ENCODE data around the gene POLR3A. TPM values are rescaled to one million over a fixed set of nuclear protein-coding genes. Genes with fewer than 3 reads are reported as not detected.

The POLR3A gene
- total RNA-seq, 2 experiments from 2014 or later, result 6.7 to 6.9 TPM

DNA sequence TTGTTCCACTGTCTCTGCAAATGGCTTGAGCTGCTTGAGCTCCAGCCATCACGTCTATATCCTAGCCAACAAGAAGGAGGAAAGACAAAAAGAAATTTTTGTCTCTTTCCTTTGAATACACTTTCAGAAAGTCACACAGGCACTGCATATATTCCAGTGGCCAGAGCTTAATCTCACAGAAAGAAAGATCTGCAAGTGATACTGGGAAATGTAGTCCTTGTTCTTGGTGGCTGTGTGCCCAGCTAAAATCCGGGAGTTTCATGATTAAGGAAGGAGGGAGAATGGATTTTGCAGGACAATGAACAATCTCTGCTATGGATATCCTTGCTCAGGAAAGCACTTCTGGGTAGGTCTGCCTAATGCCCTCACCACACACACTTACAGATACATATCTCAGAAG is 83.2 kb downstream of the POLR3A start:
- ATAC-seq (ENCODE audit: poor library complexity), result no peak
- H3K9me3 Mint-ChIP-seq, result peaks cover 5% of the 10 kb centered on the region
- H3K4me3 Mint-ChIP-seq, result no peak overlapping the region
- intact Hi-C loops (cut with DNase I, micrococcal nuclease), result no loop called here
- H3K27ac Mint-ChIP-seq, result no peak overlapping the region
- H3K4me1 Mint-ChIP-seq (ENCODE audit: low read depth), result no peaks in the 10 kb centered on the region
- Histone ChIP-seq H3K36me3 (ENCODE audit: insufficient read depth, low read length) (no peaks in the 10 kb centered on the region), H3K27ac (ENCODE audit: low read depth in 1 of 2, low read length in 2 of 2) (no peak overlapping the region), H3K9me3 (ENCODE audit: control insufficient read depth in 1 of 2, insufficient read depth in 1 of 2, low read length in 2 of 2) (peaks cover 6 to 20% of the 10 kb centered on the region in 2 experiments), H3K4me1 (ENCODE audit: insufficient read depth, low read length) (no peaks in the 10 kb centered on the region), H3K4me3 (ENCODE audit: low read length) (no peak overlapping the region), H3K27me3 (ENCODE audit: control insufficient read depth in 1 of 2, insufficient read depth in 2 of 2, low read length in 2 of 2) (peaks cover 0 to 9% of the 10 kb centered on the region in 2 experiments)
- no peaks in the 10 kb centered on the region for H3K36me3 Mint-ChIP-seq (ENCODE audit: low read depth)
- TF ChIP-seq, protein P1, sequence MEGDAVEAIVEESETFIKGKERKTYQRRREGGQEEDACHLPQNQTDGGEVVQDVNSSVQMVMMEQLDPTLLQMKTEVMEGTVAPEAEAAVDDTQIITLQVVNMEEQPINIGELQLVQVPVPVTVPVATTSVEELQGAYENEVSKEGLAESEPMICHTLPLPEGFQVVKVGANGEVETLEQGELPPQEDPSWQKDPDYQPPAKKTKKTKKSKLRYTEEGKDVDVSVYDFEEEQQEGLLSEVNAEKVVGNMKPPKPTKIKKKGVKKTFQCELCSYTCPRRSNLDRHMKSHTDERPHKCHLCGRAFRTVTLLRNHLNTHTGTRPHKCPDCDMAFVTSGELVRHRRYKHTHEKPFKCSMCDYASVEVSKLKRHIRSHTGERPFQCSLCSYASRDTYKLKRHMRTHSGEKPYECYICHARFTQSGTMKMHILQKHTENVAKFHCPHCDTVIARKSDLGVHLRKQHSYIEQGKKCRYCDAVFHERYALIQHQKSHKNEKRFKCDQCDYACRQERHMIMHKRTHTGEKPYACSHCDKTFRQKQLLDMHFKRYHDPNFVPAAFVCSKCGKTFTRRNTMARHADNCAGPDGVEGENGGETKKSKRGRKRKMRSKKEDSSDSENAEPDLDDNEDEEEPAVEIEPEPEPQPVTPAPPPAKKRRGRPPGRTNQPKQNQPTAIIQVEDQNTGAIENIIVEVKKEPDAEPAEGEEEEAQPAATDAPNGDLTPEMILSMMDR (IDR thresholded peaks at IDR 0.05), result no peak
- peaks cover 44% of the 10 kb centered on the region for H3K27me3 Mint-ChIP-seq
- ChIA-PET CTCF (no interaction called here), POLR2A (no interaction called here)
- no peak for DNase-seq

DNA sequence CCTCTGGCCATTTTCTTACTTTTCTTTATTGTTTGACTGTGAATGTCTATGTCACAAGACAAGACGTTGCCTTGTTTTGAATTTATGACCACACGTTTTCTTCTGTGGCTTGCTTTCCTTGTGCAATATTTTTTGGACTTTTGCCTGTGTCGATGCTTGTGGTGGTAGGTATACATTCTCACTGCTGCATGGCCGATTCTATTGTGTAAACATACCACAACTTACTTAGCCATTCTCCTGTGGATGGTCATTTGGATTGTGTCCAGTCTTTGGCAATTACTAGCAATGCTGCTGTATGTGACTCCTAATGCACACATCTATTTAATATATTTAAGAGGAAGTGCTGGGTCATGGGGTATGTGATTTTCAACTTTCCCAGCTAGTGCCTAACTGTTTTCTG is 84.8 kb downstream of the POLR3A start:
- peaks cover 0 to 9% of the 10 kb centered on the region in 2 experiments for H3K9me3 ChIP-seq (ENCODE audit: control insufficient read depth in 1 of 2, insufficient read depth in 1 of 2, low read length in 2 of 2)
- H3K27ac Mint-ChIP-seq, result no peak overlapping the region
- H3K4me3 ChIP-seq (ENCODE audit: low read length), result no peak overlapping the region
- ATAC-seq (ENCODE audit: poor library complexity), result no peak
- DNase-seq, result no peak
- CTCF ChIA-PET, result no interaction called here
- no peaks in the 10 kb centered on the region for H3K4me1 ChIP-seq (ENCODE audit: insufficient read depth, low read length)
- H3K9me3 Mint-ChIP-seq, result no peaks in the 10 kb centered on the region
- H3K4me3 Mint-ChIP-seq, result no peak overlapping the region
- peaks cover 35% of the 10 kb centered on the region for H3K27me3 Mint-ChIP-seq
- POLR2A ChIA-PET, result no interaction called here
- no peaks in the 10 kb centered on the region for H3K4me1 Mint-ChIP-seq (ENCODE audit: low read depth)
- TF ChIP-seq, protein P1 (IDR thresholded peaks at IDR 0.05), result no peak
- no peak overlapping the region for H3K27ac ChIP-seq (ENCODE audit: low read depth in 1 of 2, low read length in 2 of 2)
- no peaks in the 10 kb centered on the region for H3K36me3 ChIP-seq (ENCODE audit: insufficient read depth, low read length)
- no peaks in the 10 kb centered on the region for H3K36me3 Mint-ChIP-seq (ENCODE audit: low read depth)
- H3K27me3 ChIP-seq (ENCODE audit: control insufficient read depth in 1 of 2, insufficient read depth in 2 of 2, low read length in 2 of 2), result peaks cover 0 to 7% of the 10 kb centered on the region in 2 experiments
- intact Hi-C loops (cut with DNase I, micrococcal nuclease), result no loop called here

DNA sequence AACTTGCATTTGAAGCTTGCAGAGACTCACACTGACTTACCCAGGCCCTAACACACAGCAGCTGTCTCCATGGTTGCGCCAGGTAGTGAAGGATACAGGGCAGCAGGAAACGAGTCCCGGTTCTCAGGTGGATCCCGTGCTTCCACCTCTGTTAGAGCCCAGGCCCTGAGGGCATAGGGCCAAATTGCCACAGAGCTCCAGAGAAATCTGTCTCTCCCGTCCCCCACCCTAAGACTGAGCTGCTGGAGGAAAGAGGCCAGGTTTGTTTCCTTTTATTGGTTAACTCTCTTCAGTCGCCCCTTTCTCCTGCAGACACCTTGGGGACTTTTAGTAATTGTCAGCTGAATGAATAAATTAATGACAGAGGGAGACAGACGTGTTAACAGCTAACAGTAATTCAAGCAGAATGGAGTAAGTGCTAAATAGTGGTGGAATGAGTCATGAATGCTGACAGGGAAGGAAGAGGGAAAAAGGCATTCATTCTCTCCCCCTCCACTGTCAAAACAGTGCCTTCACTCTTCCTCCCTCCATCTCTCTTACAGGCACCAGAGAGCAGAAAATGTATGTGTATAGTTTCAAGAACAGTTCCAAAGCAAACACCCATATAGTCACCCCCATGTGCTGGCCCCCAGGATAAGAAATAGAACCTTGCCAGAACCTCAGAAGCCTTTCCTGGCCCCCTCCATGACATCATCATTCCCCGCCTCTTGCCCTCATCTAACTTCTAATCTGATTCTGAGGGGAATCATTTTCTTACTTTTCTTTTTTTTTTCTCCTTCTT is 86.0 kb downstream of the POLR3A start:
- H3K4me1 ChIP-seq (ENCODE audit: insufficient read depth, low read length), result no peaks in the 10 kb centered on the region
- H3K4me3 ChIP-seq (ENCODE audit: low read length), result no peak overlapping the region
- H3K9me3 ChIP-seq (ENCODE audit: control insufficient read depth in 1 of 2, insufficient read depth in 1 of 2, low read length in 2 of 2), result peaks cover 0 to 5% of the 10 kb centered on the region in 2 experiments
- Mint-ChIP-seq H3K27me3 (peaks cover 25% of the 10 kb centered on the region), H3K4me1 (ENCODE audit: low read depth) (no peaks in the 10 kb centered on the region), H3K27ac (no peak overlapping the region), H3K9me3 (no peaks in the 10 kb centered on the region), H3K4me3 (no peak overlapping the region), H3K36me3 (ENCODE audit: low read depth) (no peaks in the 10 kb centered on the region)
- H3K36me3 ChIP-seq (ENCODE audit: insufficient read depth, low read length), result no peaks in the 10 kb centered on the region
- DNase-seq (no peak), ATAC-seq (ENCODE audit: poor library complexity) (no peak)
- H3K27ac ChIP-seq (ENCODE audit: low read depth in 1 of 2, low read length in 2 of 2), result no peak overlapping the region
- TF ChIP-seq, protein P1 (IDR thresholded peaks at IDR 0.05), result no peak
- H3K27me3 ChIP-seq (ENCODE audit: control insufficient read depth in 1 of 2, insufficient read depth in 2 of 2, low read length in 2 of 2), result no peaks in the 10 kb centered on the region
- ChIA-PET POLR2A (no interaction called here), CTCF (no interaction called here)
- intact Hi-C loops (cut with DNase I, micrococcal nuclease), result no loop called here

All from CD4-positive, alpha-beta T cell (primary cell).